HepG2 (cell line): ENCODE measurements around the gene RTBDN. TPM values are rescaled to one million over a fixed set of nuclear protein-coding genes. Genes with fewer than 3 reads are reported as not detected.
A peak's percentile ranks its signal among the peaks of the same experiment; 100 is the strongest.

Experiments used
- GATAD1 ChIP-seq: IDR thresholded peaks from 2 replicates; pipeline ENCODE4 v1.6.1; 2016; ENCODE audit warnings: missing genetic modification reagents, missing compliant biosample characterization
- JARID2 ChIP-seq: sonication (generic); formaldehyde crosslinking; IDR thresholded peaks from 2 replicates; pipeline ENCODE4 v1.8.1; 2023; ENCODE audit warnings: missing genetic modification reagents, inconsistent platforms; ENCODE audit not compliant: insufficient replicate concordance
- JUN ChIP-seq: sonication (generic); formaldehyde crosslinking; IDR thresholded peaks from 2 replicates; pipeline ENCODE4 v1.4.0; 2020; ENCODE audit warnings: mild to moderate bottlenecking, missing genetic modification reagents
- NAIF1 ChIP-seq: sonication (generic); formaldehyde crosslinking; IDR thresholded peaks from 2 replicates; pipeline ENCODE4 v1.5.0; 2020; ENCODE audit warnings: mild to moderate bottlenecking, missing genetic modification reagents, borderline replicate concordance
- NFATC3 ChIP-seq: sonication (generic); formaldehyde crosslinking; IDR thresholded peaks from 2 replicates; pipeline ENCODE4 v1.5.1; 2020; ENCODE audit warnings: mild to moderate bottlenecking, missing genetic modification reagents
- NPAS2 ChIP-seq: sonication (generic); formaldehyde crosslinking; IDR thresholded peaks from 2 replicates; pipeline ENCODE4 v1.8.0; 2022; ENCODE audit warnings: mild to moderate bottlenecking, missing genetic modification reagents, borderline replicate concordance
- NR2F6 ChIP-seq, 2 experiments: IDR thresholded peaks; 2 replicates each; pipeline ENCODE4 v1.6.1; 2016; ENCODE audit warnings: antibody characterized with exemption in 1 of 2, mild to moderate bottlenecking in 1 of 2
- TBL1XR1 ChIP-seq: fragments of 150-350 bp; IDR thresholded peaks from 2 replicates; pipeline ENCODE4 v1.6.1; 2014; ENCODE audit warnings: borderline replicate concordance, low read length; ENCODE audit not compliant: partially characterized antibody
- TSC22D2 ChIP-seq: sonication (generic); formaldehyde crosslinking; IDR thresholded peaks from 2 replicates; pipeline ENCODE4 v1.5.1; 2020; ENCODE audit warnings: missing genetic modification reagents, mild to moderate bottlenecking, borderline replicate concordance
- ZBTB38 ChIP-seq: sonication (generic); formaldehyde crosslinking; IDR thresholded peaks from 2 replicates; pipeline ENCODE4 v1.5.1; 2020; ENCODE audit warnings: mild to moderate bottlenecking, missing genetic modification reagents
- ZNF382 ChIP-seq: sonication (generic); formaldehyde crosslinking; IDR thresholded peaks from 2 replicates; pipeline ENCODE4 v1.5.0; 2020; ENCODE audit warnings: missing genetic modification reagents, mild to moderate bottlenecking, borderline replicate concordance
- ZNF441 ChIP-seq: sonication (generic); formaldehyde crosslinking; IDR thresholded peaks from 2 replicates; pipeline ENCODE4 v1.7.0; 2021; ENCODE audit warnings: missing genetic modification reagents, borderline replicate concordance
- ZNF510 ChIP-seq: sonication (generic); formaldehyde crosslinking; IDR thresholded peaks from 2 replicates; pipeline ENCODE4 v1.4.0; 2020; ENCODE audit warnings: low read depth, mild to moderate bottlenecking, missing genetic modification reagents
- polyA plus RNA-seq, 8 experiments: library from polyadenylated mRNA; depleted of rRNA in 3 of 8; stranded (reverse) in 7 of 8; unstranded in 1 of 8; fragments of >200 nt; fragmentation: Illumina TruSeq in 4 of 8; extraction: Trizol in 4 of 8; gene quantifications; 2 replicates each; pipeline versions ENCODE4 v1.2.1 to v1.2.3, GENCODE V29; 2011 to 2016; ENCODE audit warnings: low read depth in 4 of 8, missing spikeins in 1 of 8, mixed read lengths in 1 of 8; ENCODE audit not compliant: insufficient read depth in 1 of 8
- total RNA-seq, 5 experiments: library from RNA; depleted of rRNA; stranded (reverse); fragments of >200 nt; fragmentation: Illumina TruSeq; extraction: Trizol; gene quantifications; 2 replicates each; pipeline ENCODE4 v1.2.3, GENCODE V29; 2016; ENCODE audit warnings: low read depth in 1 of 5
- TF ChIP-seq, protein P1 (sequence below): IDR thresholded peaks from 2 replicates; pipeline ENCODE4 v1.4.0; 2020; ENCODE audit warnings: mild to moderate bottlenecking, missing genetic modification reagents
- TF ChIP-seq, protein P2 (sequence below): sonication (generic); formaldehyde crosslinking; IDR thresholded peaks from 2 replicates; pipeline ENCODE4 v1.5.0; 2020; ENCODE audit warnings: mild to moderate bottlenecking, missing genetic modification reagents, borderline replicate concordance

RTBDN gene
- total and polyA plus RNA-seq, 2 of the 13 experiments (the other 11 are each of a cell fraction or from before 2014, with no cell fraction given), result 0.27 to 0.48 TPM

DNA sequence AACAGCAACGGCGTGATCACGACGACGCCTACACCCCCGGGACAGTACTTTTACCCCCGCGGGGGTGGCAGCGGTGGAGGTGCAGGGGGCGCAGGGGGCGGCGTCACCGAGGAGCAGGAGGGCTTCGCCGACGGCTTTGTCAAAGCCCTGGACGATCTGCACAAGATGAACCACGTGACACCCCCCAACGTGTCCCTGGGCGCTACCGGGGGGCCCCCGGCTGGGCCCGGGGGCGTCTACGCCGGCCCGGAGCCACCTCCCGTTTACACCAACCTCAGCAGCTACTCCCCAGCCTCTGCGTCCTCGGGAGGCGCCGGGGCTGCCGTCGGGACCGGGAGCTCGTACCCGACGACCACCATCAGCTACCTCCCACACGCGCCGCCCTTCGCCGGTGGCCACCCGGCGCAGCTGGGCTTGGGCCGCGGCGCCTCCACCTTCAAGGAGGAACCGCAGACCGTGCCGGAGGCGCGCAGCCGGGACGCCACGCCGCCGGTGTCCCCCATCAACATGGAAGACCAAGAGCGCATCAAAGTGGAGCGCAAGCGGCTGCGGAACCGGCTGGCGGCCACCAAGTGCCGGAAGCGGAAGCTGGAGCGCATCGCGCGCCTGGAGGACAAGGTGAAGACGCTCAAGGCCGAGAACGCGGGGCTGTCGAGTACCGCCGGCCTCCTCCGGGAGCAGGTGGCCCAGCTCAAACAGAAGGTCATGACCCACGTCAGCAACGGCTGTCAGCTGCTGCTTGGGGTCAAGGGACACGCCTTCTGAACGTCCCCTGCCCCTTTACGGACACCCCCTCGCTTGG is 42.1 kb downstream of the RTBDN start (continued):
- TF ChIP-seq JUN (CRISPR knock-in tag) (0 out of 2 replicates have a peak, but pooled peaks have one; percentile 53), ZNF382 (CRISPR knock-in tag) (no peak), TSC22D2 (CRISPR knock-in tag) (no peak), NR2F6 (IDR thresholded peaks at IDR 0.05) (peak; percentile 78; the same call in 1 of the 2 replicates), NR2F6 (CRISPR knock-in tag; IDR thresholded peaks at IDR 0.05) (peak; percentile 92), TBL1XR1 (no peak), ZNF441 (peak; percentile 66; the same call in 1 of the 2 replicates), NPAS2 (CRISPR knock-in tag) (no peak), JARID2 (CRISPR knock-in tag) (no peak), NFATC3 (CRISPR knock-in tag) (no peak), NAIF1 (no peak; the same call in 1 of the 2 replicates), ZBTB38 (CRISPR knock-in tag) (peak; percentile 62; the same call in 1 of the 2 replicates), ZNF510 (CRISPR knock-in tag) (no peak), GATAD1 (CRISPR knock-in tag) (peak; percentile 75)
- TF ChIP-seq, protein P1, sequence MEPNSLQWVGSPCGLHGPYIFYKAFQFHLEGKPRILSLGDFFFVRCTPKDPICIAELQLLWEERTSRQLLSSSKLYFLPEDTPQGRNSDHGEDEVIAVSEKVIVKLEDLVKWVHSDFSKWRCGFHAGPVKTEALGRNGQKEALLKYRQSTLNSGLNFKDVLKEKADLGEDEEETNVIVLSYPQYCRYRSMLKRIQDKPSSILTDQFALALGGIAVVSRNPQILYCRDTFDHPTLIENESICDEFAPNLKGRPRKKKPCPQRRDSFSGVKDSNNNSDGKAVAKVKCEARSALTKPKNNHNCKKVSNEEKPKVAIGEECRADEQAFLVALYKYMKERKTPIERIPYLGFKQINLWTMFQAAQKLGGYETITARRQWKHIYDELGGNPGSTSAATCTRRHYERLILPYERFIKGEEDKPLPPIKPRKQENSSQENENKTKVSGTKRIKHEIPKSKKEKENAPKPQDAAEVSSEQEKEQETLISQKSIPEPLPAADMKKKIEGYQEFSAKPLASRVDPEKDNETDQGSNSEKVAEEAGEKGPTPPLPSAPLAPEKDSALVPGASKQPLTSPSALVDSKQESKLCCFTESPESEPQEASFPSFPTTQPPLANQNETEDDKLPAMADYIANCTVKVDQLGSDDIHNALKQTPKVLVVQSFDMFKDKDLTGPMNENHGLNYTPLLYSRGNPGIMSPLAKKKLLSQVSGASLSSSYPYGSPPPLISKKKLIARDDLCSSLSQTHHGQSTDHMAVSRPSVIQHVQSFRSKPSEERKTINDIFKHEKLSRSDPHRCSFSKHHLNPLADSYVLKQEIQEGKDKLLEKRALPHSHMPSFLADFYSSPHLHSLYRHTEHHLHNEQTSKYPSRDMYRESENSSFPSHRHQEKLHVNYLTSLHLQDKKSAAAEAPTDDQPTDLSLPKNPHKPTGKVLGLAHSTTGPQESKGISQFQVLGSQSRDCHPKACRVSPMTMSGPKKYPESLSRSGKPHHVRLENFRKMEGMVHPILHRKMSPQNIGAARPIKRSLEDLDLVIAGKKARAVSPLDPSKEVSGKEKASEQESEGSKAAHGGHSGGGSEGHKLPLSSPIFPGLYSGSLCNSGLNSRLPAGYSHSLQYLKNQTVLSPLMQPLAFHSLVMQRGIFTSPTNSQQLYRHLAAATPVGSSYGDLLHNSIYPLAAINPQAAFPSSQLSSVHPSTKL (CRISPR knock-in tag), result peak; percentile 28; the same call in 1 of the 2 replicates
- TF ChIP-seq, protein P2, sequence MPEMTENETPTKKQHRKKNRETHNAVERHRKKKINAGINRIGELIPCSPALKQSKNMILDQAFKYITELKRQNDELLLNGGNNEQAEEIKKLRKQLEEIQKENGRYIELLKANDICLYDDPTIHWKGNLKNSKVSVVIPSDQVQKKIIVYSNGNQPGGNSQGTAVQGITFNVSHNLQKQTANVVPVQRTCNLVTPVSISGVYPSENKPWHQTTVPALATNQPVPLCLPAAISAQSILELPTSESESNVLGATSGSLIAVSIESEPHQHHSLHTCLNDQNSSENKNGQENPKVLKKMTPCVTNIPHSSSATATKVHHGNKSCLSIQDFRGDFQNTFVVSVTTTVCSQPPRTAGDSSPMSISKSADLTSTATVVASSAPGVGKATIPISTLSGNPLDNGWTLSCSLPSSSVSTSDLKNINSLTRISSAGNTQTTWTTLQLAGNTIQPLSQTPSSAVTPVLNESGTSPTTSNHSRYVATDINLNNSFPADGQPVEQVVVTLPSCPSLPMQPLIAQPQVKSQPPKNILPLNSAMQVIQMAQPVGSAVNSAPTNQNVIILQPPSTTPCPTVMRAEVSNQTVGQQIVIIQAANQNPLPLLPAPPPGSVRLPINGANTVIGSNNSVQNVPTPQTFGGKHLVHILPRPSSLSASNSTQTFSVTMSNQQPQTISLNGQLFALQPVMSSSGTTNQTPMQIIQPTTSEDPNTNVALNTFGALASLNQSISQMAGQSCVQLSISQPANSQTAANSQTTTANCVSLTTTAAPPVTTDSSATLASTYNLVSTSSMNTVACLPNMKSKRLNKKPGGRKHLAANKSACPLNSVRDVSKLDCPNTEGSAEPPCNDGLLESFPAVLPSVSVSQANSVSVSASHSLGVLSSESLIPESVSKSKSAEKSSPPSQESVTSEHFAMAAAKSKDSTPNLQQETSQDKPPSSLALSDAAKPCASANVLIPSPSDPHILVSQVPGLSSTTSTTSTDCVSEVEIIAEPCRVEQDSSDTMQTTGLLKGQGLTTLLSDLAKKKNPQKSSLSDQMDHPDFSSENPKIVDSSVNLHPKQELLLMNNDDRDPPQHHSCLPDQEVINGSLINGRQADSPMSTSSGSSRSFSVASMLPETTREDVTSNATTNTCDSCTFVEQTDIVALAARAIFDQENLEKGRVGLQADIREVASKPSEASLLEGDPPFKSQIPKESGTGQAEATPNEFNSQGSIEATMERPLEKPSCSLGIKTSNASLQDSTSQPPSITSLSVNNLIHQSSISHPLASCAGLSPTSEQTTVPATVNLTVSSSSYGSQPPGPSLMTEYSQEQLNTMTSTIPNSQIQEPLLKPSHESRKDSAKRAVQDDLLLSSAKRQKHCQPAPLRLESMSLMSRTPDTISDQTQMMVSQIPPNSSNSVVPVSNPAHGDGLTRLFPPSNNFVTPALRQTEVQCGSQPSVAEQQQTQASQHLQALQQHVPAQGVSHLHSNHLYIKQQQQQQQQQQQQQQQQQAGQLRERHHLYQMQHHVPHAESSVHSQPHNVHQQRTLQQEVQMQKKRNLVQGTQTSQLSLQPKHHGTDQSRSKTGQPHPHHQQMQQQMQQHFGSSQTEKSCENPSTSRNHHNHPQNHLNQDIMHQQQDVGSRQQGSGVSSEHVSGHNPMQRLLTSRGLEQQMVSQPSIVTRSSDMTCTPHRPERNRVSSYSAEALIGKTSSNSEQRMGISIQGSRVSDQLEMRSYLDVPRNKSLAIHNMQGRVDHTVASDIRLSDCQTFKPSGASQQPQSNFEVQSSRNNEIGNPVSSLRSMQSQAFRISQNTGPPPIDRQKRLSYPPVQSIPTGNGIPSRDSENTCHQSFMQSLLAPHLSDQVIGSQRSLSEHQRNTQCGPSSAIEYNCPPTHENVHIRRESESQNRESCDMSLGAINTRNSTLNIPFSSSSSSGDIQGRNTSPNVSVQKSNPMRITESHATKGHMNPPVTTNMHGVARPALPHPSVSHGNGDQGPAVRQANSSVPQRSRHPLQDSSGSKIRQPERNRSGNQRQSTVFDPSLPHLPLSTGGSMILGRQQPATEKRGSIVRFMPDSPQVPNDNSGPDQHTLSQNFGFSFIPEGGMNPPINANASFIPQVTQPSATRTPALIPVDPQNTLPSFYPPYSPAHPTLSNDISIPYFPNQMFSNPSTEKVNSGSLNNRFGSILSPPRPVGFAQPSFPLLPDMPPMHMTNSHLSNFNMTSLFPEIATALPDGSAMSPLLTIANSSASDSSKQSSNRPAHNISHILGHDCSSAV (CRISPR knock-in tag), result no peak
